ENCODE measurements around the gene SND1.

The SND1 gene

GRCh38 chr7:127949769-127950222 is 297.8 kb downstream of the SND1 start:
- no peak overlapping the region for H3K4me3 ChIP-seq
- TF ChIP-seq CTCF (IDR thresholded peaks at IDR 0.05), result no peak
- DNase-seq (ENCODE audit: low spot score), result no peak
- no peak overlapping the region for H3K27ac ChIP-seq

GRCh38 chr7:127950233-127950935 is 298.4 kb downstream of the SND1 start:
- Histone ChIP-seq H3K27ac (no peak overlapping the region), H3K4me3 (no peak overlapping the region)
- DNase-seq (ENCODE audit: low spot score), result no peak
- TF ChIP-seq CTCF (IDR thresholded peaks at IDR 0.05), result no peak

DNA sequence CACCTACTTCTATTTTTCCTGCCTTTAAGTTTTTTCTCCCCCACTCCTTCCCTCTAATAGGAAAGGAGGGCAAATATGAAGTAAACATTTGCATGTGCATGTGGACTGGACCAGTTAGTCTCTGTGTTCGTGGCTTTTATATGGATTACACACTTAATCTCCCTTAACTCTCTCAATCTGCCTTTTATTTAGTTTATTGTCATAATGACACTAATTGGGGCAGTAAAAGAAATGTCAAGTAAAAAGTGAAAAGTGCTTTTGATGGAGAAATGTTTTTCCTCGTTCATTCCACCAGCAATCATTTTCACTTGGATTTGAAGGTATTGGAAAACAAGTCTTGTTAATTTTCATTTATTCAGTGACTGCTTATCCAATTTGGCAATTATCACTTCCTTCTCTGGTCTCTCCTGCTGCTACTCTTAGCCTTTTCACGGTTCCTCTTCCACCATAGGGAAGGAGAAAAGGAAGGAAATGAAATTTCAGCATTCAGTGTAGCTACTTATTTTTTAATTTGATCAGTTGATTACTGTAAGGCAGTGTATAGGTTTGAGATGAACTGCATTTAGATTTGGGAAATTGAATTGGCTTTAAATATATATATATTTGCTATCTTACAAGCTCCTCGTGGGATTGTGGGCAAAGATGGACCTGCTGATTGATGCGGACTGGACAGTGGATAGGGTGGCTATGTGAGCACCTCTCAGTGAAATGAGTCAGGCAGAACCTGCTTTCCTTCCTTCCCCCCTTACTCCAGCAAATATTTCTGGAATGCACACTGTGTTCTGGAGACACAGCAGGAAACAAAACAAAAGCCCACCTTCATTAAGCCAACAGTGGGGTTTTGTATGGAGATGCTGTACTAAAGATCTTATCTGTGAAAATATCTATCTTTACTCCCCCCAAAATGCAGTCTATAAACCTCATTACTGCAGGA is 301.7 kb downstream of the SND1 start:
- H3K27ac ChIP-seq, result no peak overlapping the region
- no peak for TF ChIP-seq CTCF (IDR thresholded peaks at IDR 0.05)

GRCh38 chr7:127954357-127954748 is 302.4 kb downstream of the SND1 start:
- Histone ChIP-seq H3K27ac (no peak overlapping the region), H3K4me3 (no peak overlapping the region)
- no peak for TF ChIP-seq CTCF (IDR thresholded peaks at IDR 0.05)
- no peak for DNase-seq (ENCODE audit: low spot score)

More for the DNA sequence above, 301.7 kb downstream of the SND1 start:
- DNase-seq (ENCODE audit: low spot score), result no peak
- H3K4me3 ChIP-seq, result no peak overlapping the region

DNA sequence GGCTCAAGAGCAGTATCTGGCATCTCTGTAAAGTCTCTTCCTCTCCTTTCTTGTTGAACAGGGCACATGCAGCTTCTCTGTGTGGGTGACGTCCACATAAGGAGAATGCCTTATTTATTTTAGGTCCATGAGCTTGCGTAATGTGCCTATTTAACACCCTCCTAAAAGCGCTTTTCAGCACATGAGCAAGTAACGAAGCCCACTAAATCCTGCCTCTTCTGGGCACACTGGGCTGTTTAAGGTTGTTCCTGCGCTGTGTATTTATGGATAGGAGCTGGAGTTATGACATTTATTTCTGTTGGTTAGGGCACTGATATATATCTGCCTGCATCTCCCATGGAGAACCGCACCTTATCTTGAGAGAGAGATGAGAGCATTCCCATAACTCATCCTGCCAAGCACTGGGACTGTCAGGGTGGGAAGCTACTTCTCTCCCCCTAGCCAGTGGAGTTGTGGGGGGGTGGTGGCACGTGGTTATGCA is 303.1 kb downstream of the SND1 start:
- TF ChIP-seq CTCF (IDR thresholded peaks at IDR 0.05), result no peak
- Histone ChIP-seq H3K4me3 (no peak overlapping the region), H3K27ac (no peak overlapping the region)
- DNase-seq (ENCODE audit: low spot score), result no peak

GRCh38 chr7:127957886-127958285 is 305.9 kb downstream of the SND1 start:
- no peak for TF ChIP-seq CTCF (IDR thresholded peaks at IDR 0.05)
- DNase-seq (ENCODE audit: low spot score), result no peak
- no peak overlapping the region for H3K27ac ChIP-seq
- no peak overlapping the region for H3K4me3 ChIP-seq
